ENCODE data around the gene LRRC36.

DNA sequence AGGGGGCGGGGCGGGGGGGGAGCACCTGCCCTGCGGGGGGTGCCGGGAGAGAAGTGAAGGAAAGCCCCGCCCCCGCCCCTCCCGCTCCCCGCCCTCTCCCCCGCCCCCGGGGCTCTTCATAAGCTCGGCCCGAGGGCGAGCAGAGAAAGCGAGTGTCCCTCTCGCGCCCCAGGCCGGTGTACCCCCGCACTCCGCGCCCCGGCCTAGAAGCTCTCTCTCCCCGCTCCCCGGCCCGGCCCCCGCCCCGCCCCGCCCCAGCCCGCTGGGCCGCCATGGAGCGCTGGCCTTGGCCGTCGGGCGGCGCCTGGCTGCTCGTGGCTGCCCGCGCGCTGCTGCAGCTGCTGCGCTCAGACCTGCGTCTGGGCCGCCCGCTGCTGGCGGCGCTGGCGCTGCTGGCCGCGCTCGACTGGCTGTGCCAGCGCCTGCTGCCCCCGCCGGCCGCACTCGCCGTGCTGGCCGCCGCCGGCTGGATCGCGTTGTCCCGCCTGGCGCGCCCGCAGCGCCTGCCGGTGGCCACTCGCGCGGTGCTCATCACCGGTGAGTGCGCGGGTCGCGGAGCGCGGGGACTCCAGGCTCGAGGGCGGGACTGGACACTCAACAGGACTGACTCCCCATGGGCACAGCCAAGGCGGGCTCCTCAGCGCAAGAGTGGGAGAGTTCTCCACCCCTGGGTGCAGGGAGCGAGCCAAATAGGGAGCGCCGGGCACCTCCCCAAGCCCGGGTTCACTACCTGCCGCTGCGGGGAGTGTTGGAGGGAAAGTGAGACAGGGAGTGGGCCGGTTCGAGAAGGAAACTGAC lies 104.6 kb downstream of the LRRC36 start, which contains the start of gene HSD11B2:
- TF ChIP-seq POLR2A (IDR thresholded peaks at IDR 0.05; ENCODE audit: control extremely low read depth in 1 of 2, low read depth in 2 of 2, low read length in 2 of 2) (peak in 1 of 2 experiments; percentile 58; a peak in 2 of 3 replicates), YY1 (IDR thresholded peaks at IDR 0.05; ENCODE audit: low read depth, low read length) (no peak), EP300 (IDR thresholded peaks at IDR 0.05; ENCODE audit: borderline replicate concordance in 1 of 2, low read depth in 2 of 2, low read length in 2 of 2) (no peak), RAD21 (IDR thresholded peaks at IDR 0.05 in 1 of 2, conservative IDR thresholded peaks at IDR 0.05 in 1 of 2; ENCODE audit: low read depth in 2 of 2, low read length in 2 of 2) (no peak; a peak in 1 of 4 replicates), FOSL1 (IDR thresholded peaks at IDR 0.05; ENCODE audit: insufficient read depth, low read depth, low read length) (no peak), SP1 (IDR thresholded peaks at IDR 0.05; ENCODE audit: low read depth, low read length) (no peak), JUND (IDR thresholded peaks at IDR 0.05; ENCODE audit: low read length) (no peak), NANOG (IDR thresholded peaks at IDR 0.05; ENCODE audit: insufficient read depth, low read depth, low read length, poor library complexity, severe bottlenecking) (no peak)
- TF ChIP-seq, protein P1, sequence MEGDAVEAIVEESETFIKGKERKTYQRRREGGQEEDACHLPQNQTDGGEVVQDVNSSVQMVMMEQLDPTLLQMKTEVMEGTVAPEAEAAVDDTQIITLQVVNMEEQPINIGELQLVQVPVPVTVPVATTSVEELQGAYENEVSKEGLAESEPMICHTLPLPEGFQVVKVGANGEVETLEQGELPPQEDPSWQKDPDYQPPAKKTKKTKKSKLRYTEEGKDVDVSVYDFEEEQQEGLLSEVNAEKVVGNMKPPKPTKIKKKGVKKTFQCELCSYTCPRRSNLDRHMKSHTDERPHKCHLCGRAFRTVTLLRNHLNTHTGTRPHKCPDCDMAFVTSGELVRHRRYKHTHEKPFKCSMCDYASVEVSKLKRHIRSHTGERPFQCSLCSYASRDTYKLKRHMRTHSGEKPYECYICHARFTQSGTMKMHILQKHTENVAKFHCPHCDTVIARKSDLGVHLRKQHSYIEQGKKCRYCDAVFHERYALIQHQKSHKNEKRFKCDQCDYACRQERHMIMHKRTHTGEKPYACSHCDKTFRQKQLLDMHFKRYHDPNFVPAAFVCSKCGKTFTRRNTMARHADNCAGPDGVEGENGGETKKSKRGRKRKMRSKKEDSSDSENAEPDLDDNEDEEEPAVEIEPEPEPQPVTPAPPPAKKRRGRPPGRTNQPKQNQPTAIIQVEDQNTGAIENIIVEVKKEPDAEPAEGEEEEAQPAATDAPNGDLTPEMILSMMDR (IDR thresholded peaks at IDR 0.05; ENCODE audit: control extremely low read depth in 1 of 3, insufficient read depth in 1 of 3, low read depth in 1 of 3, low read length in 3 of 3), result peak in 1 of 3 experiments; percentile 1; a peak in 1 of 4 replicates
